Activated T-cell treated with anti-CD3 and anti-CD28 coated beads, Interleukin-2, amount 50 U/mL, for 48 hours (primary cell): ENCODE data around the gene LRRC1.
"Not testable (repeated sequence)": the region's sequence is repeated elsewhere in the genome, so short reads cannot be mapped to it uniquely, and the experiment has no call there.

ENCODE experiments used
- DNase-seq, 2 experiments: peaks; one replicate each; pipeline ENCODE4 v3.0.0-alpha.2; 2020

LRRC1 gene

DNA sequence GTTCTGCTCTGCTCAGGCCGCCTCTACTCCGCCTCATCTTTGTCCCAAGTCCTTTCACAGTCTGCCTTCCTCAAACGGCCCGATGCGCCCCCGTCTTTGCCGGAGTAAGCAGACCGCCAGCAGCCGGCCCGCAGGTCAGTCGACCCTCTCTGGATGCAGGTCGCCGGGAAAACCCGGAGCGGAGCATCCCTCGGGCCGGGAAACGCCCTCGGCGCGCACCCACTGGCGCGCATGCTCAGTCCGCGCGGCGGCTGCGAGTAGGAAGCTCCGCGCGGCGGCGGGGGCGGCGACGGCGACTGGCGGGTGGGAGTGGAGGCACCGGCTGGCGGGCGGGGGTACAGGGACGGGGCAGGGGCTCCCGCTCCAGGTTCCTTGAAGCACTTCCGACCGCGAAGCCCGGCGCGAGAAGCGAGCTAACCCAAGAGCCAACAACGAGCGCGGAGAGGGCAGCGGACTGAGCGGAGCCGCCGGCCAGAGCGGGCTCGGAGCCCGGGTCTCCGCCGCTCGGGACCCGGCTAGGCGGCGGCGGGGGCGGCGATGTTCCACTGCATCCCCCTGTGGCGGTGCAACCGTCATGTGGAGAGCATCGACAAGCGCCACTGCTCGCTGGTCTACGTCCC is at the start of gene LRRC1:
Gene LRRC1 (plus strand): TSS at position 286 of the 620 bp plus-strand sequence. CDS start 252 bp downstream, at position 538.
- DNase-seq, result peak; percentile 89 to 92

DNA sequence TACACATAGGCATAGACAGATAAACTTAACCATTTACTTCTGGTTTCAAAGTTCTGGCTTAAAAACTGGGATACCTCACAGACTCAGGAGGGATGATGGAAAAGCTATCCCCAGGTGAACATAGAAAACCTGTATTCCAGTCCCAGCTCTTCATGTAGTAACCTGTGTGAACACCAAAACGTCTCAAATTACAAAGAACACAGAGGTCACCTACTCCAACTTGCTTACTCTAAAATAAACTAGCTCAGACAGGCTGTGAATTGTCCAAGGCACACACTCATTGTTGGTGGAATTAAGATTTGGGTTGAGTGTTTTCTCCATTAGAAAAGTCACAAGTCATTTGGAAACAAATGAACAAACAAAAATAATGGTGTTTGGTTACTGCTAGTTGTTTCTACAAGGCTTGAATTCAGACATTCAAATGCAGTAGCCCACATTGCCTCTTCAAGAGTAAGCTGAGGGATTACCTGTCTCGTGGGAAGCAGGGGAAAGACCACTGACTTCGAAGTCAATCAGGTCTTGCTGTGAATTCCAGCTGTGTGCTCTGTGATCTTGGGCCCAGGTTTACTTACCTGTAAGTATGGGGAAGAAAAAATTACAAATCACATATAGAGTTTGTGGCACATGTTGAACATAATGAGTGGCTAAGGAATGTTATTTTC is 48.2 kb upstream of the LRRC1 start:
- no peak for DNase-seq

DNA sequence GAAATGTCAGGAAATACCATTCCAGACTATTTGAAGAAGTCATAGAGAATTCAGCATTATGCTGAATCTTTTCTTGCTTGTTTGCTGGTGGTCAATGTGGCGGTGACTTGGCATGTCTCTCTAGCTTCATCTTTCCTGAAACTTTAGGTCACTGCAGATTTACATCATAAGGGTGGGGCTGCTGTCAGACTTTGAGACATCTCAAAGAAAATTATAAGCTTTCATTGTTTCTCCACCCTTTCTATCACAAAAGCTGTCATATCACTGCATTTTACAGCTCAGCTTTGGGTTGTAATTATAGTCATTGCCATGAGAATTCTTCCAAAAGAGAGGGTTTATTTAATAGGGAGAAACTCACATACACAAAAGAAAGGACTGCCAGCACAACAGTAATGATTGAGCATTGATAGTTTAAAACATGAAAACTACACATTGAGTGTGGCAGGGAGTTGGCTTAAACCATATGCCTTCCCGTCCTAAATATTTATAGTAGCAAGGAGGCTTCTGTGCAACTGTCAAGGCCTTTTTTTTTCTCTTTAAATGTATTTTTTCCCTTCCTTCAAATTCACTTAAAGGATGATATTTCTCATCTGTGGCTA is 44.7 kb upstream of the LRRC1 start:
- DNase-seq, result no peak

DNA sequence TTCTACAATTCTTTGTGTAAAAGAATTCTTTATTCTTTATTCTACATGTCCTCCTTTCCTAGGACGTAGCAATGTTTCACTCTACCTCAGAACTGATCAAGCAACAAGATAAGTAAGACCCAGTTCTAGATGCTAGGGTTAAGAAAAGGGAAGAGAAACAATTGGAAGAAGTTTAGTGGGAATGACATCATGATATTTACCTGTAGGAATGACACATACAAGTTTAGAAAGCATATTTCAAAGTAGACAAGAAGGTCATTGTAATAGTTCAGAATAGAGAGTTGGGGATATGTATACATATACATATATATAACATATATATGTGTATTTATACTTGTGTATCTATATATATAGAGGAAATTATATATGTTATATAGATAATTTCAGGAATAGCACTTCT is 43.4 kb upstream of the LRRC1 start:
- no peak for DNase-seq

DNA sequence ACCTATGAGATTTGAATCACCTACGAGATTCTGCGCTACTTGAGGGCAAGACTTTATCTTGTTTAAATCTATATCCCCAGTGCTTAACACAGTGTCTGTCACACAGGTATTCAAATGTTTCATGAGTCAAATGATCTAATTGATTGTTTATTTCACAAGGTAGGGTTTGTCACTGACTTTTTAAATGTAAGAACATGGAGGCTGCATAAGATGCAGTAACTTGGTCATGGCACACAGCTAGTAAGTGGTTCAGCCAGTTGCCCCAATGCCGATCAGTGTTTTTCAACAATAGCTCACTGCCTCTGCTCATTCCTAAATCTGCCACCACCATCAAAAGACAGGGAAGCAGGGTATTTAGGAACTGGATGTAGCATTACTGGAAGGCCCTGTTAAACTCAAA is 42.4 kb upstream of the LRRC1 start:
- DNase-seq, result no peak

DNA sequence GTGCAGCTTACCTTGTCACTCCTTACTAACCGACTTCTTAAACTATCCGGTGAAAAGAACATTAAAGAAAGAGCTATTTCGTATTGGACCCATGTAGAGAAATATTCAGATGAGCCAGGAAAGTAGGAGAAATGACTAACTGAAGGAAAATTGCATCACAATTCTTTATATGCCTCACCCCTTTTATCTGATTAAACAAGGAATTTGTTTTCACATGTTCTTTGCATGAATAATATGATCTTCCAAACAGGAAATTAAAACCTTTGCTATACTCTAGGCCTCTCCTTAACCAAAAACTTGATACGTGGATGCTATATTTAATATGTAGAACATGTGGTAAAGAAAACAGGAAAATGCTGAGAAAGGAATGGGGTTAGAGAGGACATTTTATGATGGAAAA is 41.9 kb upstream of the LRRC1 start:
- no peak for DNase-seq

DNA sequence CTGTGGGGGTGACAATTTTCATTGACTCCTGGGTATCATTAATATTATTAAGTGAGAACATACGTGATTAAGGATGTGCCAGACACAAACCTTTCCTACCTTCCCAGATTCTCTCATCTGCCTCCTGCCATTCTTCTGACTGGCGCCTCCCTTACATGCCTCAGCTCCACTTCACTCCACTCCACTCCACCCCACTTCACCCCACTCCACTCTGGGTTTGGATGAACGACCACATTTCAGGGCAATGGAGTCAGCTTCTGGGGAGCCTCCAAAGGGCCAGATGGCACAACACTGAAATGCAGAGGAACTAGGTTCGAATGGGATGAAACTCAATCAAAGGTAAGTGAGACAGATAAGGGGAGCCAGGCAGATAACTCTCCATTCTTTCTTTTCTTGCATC is 40.5 kb upstream of the LRRC1 start:
- no peak for DNase-seq

DNA sequence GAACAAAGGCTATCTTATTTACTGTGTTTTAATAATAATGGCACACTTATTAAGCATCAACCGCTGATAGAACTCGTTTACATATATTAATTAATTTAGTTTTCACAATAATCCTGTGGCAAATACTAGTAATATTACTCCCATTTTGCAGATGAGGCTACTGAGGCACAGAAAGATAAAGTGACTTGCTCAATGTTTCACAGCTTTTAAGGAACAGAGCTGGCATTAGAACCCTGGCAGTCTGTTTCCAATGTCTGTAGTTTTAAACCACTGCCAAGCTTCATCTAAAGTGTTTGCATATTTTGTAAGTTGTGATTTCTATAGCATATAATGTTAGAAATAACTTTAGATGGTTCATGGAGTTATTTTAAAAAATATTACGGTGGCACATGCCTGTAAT is 38.4 kb upstream of the LRRC1 start:
- no peak for DNase-seq

DNA sequence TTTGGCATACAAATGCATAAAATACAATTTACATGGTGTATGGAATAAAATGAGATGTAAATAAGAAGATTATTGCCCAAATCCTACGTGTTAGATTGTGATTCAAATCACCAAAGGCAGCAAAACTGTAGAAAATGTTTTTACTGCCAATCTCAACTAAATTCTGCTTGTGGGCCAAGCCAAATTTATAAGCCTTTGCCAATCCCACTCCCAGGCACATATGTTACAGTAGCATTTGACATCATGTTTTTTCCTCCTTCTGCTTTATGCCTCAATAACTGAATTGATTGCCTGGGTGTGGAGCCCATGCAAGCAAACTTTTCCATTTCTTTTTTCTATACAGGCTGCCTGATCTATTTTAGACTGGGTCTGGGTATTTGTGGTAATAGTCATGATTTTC is 36.3 kb upstream of the LRRC1 start:
- no peak for DNase-seq

DNA sequence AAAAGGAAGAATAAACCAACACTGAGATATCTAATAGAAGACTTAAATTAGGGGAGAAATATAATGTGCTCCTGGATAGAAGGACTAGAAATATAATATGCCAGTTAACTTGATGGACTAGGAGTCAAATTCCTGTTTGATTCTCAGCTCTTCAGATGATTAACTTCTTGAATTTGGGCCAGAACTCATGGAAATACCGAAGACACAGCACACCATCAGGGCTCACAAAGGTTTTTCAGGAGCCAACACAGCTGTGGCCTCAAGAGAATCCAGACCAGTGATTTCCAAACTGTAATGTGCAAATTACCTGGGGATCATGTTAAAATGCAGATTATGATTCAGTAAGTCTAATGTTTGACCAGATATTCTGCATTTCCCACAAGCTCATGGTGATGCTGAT is 33.8 kb upstream of the LRRC1 start:
- DNase-seq, result no peak

DNA sequence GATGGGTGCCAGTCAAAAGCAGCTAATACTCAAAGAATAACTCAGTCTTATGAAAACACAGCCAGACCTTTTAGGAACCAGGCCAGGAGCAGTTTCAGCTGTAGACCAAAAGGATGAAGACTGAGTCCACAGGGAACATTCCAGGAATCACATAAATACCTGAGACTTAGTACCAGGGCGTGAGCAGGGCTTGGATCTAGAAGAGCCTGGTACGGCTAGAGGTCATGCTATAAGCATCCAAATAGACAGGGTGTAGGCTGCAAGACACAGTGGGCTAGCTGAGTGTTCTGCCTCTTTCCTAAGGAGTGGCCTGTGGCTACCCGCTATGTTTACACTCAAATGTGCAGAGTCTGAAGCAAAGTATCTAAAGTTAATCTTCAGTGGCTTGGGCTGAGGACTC is 29.5 kb upstream of the LRRC1 start:
- no peak for DNase-seq

DNA sequence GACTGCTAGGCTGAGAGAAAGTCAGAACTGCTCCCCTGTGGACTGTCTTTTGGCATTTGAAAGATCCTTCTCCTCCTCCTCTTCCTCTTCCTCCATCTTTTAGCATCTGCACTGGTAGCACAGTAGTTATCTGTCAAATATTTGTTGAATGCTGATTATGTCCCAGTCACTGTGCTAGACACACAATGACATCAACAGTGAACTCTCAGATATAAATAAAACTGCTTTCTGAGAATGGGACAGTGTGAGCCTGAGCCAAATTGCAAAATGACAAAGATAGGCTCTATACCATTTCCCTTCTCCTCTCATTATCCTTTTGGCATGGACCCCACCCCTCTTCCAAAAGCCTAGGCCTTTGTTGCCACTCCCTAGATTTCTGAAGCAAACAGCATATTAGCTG is 27.9 kb upstream of the LRRC1 start:
- DNase-seq, result no peak

DNA sequence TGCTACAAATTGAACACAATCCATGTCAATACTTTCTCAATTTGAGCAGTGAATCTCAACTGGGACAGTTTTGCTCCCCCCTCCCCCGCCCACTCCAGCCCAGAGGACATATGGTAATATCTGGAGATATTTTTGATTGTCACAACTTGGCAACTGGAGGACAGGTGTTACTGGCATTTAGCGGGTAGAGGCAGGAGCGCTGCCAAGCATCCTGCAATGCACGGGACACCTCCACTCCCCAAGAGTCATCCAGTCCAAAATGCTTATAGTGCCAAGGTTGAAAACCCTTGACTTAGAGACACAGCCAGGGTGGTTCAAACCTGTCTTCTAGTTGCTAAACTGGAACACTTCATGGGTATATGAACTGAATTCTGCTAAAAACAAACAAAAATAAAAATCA is 26.9 kb upstream of the LRRC1 start:
- DNase-seq, result no peak

DNA sequence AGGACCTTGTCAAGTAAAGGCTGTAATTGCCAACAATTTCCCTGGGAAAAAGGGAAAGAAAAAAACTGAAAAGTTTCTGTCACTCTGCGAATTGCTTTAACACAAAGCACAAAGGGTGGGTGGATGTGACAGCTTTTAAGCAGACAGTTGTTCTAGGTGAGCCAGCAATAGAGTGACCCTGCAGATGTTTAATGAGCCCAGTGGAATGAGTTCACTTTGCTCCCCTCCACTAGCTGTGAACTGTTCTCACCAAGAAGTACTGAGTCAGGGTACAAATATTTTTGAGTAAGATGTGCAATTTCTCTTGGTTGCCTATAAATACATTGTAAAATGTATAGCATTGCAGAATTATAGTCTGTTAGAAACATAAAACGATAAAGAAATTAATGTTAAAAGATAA is 26.2 kb upstream of the LRRC1 start:
- DNase-seq, result no peak

DNA sequence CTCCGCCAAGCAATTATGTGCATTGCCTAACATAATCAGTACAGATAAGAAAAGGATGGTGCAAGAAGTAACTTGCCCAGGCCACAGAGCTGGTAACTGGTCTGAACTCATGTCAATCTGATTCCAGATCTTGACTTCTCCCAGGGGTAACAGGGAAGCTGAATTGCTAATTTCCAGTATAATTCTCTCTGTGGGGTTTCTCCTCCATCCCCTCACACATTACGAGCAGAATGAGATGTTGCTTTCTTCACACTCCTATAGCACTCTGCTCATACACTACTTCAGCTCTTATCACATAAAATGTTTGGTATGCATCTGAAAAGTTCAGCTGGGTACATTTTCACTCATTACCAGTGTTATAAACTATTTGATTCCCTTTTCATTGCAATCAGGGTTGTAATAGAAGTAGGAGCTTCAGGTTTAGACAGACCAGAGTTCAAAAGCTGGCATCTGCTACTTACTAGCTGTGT is 24.0 kb upstream of the LRRC1 start:
- no peak for DNase-seq

DNA sequence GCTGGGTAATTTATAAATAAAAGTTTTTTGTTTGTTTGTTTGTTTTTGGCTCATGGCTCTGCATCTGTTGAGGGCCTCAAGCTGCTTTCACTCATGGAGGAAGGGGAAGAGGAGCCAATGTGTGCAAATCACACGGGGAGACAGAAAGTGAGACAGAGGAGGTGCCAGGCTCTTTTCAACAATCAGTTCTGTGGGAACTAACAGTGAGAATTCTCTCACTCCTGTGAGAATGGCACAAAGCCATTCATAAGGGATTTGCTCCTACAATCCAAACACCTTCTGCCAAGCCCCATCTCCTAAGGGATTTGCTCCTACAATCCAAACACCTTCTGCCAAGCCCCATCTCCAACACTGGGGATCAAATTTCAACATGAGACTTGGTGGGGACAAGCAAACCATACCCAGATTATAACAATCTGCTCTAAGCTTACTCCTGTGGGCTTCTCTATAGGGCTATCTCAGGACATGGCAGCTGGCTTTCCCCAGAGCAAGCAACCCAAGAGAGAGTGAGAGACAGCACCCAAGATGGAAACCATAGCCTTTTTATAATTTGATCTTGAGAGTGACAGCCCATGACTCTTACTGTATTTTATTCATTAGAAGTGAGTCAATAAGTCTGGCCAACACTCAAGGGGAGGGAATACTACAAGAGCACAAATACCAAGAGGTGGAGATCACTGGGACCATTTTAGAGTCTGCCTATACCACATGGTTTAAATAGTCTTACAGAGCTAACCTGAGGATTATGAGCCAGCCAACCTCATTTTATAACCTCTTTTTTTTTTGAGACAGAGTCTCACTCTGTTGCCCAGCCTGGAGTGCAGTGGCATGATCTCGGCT is 22.8 kb upstream of the LRRC1 start:
- DNase-seq, result no peak

DNA sequence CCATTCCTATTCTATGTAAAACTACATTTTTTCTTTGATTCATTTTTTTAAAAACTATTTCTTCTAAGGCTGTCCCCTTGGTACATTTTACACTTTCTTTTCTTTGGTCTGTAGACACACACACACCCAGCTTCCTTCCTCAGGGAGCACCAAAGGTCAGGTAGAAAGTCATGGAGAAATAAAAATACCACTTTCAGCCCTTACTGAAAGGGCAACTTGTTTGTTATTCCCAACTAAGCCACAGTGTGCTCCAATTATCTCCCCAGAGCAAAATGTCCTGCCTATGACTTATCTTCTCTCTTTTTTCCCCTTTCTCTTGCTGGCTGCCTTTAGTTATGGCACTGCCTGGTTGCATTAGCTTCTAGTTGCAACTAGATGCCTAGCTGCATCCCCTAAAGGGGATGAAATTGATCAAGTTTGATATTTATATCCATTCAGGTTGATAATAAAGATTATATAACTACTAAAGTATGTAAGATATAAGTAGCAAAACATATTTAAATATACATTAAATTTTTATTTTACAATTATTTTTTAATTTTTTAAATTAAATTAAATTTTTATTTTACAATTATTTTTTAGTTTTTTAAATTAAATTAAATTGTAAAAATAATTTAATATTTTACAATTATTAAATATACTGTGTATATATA is 21.6 kb upstream of the LRRC1 start:
- DNase-seq, result no peak

DNA sequence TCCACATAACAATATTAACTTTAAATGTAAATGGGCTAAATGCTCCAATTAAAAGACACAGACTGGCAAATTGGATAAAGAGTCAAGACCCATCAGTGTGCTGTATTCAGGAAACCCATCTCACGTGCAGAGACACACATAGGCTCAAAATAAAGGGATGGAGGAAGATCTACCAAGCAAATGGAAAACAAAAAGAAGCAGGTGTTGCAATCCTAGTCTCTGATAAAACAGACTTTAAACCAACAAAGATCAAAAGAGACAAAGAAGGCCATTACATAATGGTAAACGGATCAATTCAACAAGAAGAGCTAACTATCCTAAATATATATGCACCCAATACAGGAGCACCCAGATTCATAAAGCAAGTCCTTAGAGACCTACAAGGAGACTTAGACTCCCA is 18.7 kb upstream of the LRRC1 start:
- DNase-seq, result not testable (repeated sequence)

DNA sequence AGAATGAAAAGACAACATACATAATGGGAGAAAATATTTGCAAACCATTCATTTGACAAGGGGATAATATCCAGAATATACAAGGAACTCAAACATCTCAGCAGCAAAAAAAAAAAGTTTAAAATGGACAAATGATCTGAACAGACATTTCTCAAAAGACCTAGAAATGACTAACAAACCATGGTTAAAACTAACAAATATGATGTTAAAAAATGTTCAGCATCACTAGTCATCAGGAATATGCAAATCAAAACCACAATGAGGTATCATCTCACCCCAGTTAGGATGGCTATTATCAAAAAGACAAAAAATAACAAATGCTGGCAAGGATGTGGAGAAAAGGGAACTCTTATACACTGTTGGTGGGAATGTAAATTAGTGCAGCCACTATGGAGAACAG is 9.8 kb upstream of the LRRC1 start:
- DNase-seq, result not testable (repeated sequence)

DNA sequence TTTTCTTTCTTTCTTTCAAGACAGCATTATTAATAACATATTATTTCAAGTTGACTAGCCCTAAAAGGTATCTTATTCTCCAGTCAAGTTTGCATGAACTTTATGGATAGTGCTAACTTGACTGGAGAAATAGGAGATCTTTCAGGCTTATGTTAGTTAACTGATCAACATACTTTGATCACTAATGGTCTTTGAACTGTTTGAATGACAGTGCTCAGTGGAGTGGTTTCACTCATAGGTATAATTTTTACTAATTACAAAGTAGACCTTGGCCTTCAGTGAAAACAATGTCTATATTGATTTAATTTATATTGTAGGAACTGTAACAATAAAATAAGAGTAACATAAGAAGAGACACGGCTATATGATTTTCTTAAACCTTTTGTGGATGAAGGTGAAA is 8.0 kb upstream of the LRRC1 start:
- DNase-seq, result no peak

DNA sequence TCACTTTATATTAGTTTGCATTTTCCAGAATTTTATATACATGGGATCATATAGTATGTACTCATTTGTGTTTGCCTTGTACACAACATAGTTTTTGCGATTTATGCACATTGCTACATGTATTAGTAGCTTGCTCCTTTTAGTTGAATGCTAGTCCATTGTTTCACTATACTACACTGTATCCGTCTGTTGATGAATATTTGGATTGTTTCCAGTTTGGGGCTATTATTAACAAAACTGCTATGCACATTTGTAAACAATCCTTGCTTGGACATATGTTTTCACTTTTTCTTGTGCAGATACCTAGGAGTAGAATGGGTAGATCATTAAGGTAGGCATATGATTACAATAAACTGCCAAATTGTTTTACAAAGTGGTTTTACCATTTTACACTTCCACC is 3.9 kb upstream of the LRRC1 start:
- no peak for DNase-seq

DNA sequence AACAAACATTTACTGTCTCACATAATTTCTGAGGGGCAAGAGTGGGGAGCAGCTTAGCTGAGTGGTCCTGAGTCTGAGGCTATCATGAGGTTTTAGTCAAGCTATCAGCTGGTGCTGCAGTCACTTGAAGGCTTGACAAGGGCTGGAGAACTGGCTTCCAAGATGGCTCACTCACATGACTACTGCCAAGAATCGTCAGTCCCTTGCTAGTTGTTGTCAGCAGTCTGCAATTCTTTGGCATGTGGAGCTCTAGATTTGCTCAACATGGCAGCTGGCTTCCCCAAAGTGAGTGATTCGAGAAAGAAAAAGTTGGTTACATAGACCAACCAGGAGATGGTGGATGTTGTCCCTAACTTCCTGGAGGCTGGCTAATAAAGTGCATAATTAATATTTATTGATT is 2.8 kb upstream of the LRRC1 start:
- DNase-seq, result no peak

DNA sequence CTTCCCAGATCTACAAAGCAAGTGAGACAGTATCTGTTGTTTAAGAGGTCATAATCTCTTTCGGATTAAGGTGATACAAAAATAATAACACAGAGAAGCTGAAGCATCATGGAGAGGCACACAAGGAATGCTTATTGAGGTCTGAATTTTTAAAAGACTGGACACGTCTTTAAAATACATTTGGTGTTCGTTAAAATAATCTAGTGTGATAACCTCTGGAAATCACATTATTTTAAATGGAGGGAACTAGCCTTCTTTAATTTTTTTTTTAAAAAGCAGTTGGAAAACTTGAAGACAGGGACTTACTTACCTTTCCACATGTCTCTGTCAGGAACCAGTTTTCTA is 1.9 kb upstream of the LRRC1 start:
- DNase-seq, result no peak
